Caki2 (cell line): Measurements from ENCODE around the gene CLRN3. TPM values are rescaled to one million over a fixed set of nuclear protein-coding genes. Genes with fewer than 3 reads are reported as not detected.

ENCODE experiments used
- DNase-seq: peaks from one replicate; pipeline ENCODE4 v3.0.0-alpha.2; 2015; ENCODE audit warnings: low read depth
- in situ Hi-C: cut with HindIII; loops from 2 replicates; pipeline ENCODE4 v1.10.0; 2016; ENCODE audit warnings: low sequenced_read_pairs, low pct_unique_long_range_greater_than_20kb, mixed read lengths
- total RNA-seq: library from RNA; depleted of rRNA; stranded (reverse); fragments of >200 nt; shearing (Covaris generic); gene quantifications from 2 replicates; pipeline ENCODE4 v1.2.3, GENCODE V29; 2014; ENCODE audit warnings: low replicate concordance

Gene CLRN3
- total RNA-seq, 1 experiment from 2014 or later = not detected

DNA sequence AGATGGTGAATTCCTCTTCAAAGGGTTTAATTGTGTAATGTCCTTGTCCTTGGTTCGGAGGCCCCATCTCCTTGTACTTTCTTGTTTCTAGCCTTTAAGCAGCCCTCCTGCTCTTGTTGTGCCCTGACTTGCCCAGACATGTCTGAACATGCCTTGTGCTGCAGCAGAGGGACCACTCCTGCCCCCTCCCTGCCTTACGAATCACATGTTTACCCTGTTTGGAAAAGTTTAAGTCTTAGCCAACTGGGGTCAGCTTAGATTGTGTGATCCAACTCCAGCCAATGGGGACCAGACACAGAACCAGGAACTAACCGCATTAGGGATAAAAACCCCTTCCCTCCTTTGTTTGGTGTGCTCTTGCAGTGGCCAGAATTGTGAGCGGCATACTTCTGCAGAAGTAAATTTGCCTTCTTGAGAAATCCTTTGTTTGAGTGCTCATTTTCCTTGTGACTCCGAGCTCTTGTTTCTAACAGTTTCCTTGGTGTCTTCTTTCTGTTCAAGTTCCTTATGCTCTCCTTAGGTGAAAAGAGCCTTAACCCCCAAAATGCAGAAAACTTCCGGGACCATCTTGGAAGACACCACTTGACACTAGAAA lies 29.4 kb downstream of the CLRN3 start:
- in situ Hi-C loops = no loop called here
- DNase-seq = peak; percentile 18

DNA sequence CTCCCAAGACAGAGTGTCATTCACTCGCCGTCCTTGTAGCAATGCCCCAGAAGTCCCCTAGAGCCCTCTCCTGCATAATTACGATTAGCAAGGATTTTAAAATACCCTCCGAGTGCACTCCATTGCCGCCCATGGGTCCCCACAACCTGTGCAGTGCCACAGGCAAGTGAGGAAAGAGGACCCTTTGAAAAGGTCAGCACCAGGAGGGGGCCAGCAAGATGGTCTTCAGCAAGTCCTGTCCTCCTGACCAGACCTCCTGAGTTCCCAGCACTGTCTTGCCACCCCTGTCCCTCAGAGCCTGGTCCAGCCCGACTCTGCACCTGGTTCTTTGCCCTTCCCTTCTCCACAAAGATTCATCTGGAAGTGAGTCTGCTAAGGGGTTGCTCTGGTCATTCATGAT lies 32.1 kb downstream of the CLRN3 start:
- DNase-seq = no peak
- in situ Hi-C loops = no loop called here

DNA sequence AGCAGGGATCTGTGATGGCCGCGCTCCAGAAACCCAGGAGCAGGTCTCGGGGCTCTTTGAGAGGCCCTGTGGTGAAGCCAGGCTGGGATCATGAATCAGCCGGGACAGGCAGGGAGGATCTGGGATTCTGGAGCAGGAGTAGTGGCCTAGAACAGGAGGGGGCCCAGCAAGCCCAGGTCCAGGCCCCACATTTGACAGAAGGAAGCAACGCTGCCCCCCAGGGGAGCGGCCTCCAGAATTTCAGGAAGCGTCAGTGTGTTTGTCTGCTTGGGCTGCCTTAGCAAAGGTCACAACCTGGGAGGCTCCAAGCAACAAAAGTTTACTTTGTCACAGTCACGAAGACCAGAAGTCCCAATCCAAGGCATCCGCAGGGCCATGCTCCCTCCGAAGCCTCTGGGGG lies 36.8 kb downstream of the CLRN3 start:
- in situ Hi-C loops = no loop called here
- DNase-seq = no peak

DNA sequence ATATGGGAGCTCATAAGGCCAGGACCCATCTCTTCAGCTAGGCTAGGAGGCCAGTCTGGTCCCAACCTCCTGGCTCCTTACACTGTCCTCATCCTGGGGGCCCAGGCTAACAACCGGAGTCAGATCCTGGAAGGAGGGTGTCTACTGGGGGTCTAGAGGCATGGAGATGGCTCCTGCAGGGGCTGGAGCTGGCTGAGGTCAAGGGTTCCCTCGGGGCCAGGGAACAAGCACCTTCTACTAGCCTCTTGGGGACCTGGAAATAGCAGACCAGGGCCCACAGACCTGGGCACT lies 37.2 kb downstream of the CLRN3 start:
- no peak for DNase-seq
- in situ Hi-C loops = no loop called here

DNA sequence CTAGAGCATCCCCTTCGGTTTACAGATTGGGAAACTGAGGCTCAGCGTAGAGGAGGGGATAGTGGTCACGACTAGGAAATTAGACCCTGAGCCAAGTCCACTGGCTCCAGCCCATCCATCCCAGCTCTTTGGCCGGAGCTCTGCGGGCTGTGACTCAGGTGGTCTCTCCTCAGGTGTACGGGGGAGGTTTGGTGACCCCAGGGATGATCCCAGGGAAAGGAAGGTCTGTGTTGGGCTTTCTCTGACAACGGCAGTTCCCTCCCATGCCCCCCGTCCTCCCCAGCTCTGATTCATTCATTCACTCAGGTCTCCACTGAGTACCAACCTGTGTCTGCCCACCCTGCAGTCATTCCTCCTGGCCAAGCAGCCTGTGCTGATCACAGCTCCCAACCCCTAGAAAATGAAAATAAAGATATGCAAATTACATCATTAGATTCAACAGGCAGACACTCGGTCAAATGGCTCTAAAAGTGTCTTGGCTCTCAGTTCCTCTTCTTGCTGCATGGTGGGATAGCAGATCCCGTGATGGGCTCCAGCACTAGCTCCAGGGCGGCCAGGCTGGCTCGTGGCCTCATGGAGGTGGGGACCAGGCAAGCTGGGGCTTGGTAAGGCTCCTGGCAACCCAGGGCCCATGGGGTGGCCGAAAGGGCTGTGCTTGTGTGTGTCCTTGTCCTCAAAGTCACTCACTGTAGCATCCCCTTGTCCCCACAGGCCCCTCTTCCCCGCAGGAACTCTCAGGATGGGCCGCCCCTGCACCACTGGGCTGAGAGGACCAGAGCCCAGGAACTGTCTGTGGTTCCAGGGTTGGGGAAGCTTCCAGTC lies 37.8 kb downstream of the CLRN3 start:
- in situ Hi-C loops = no loop called here
- DNase-seq = no peak

DNA sequence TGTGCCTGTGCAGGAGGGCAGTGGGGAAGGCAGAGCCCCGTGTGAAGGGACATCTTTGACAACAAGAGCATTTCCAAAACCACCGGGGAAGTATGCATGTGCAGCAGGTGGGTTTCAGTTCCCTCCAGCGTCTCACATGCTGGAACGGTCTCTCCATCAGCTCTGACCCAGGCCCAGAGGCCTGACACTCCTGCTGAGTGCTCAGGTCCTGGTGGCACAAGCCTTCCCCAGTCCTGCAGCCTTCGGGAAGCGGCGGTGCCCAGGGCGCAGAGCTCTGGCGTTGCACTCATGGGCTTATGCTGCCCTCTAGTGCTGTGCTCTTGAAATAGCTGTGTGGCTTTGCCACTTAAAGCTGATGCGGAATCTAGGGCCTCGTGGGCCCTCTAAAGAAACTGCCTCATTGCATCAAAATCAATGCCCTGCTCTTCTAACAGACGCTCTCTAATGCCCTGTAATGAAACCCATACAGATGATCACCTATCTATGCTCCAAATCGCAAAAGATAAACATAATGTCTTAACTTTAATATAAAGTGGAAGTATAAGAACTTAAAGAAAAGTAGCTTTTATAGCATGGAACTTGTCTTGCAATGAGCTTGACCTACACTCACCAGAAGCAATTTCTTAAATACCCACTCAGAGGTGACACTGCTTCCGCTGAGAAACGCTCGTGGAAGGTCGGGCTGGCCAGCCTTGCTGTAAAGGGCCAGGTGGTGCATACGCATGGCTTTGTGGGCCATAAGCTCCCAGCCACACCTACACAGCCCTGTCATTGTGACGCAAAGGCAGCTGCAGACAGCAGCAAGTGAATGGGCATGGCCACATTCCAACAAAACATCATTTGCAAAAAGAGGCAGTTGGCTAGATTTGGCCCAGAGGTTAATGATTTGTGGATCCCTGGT lies 38.6 kb downstream of the CLRN3 start:
- in situ Hi-C loops = no loop called here
- peak; percentile 31 for DNase-seq

DNA sequence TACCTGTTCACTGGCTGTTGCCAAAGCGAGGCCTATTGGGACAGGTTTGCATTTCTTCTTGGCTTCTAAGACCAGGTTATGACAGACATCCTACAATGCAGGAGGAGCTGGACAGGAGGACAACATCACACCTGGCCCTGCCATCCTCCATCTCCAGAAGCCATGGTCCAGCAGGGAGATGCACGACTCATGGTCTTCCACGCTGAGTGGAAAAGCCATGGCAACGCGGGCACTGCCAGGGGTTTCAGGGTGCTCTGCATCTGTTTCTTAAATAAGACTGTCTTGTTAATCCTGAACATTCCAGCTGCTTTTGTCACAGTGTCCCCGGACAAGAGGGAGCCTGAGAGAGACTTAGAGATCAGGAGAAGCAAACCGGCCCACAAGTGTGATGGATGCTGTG lies 40.3 kb downstream of the CLRN3 start:
- no peak for DNase-seq
- in situ Hi-C loops = no loop called here

DNA sequence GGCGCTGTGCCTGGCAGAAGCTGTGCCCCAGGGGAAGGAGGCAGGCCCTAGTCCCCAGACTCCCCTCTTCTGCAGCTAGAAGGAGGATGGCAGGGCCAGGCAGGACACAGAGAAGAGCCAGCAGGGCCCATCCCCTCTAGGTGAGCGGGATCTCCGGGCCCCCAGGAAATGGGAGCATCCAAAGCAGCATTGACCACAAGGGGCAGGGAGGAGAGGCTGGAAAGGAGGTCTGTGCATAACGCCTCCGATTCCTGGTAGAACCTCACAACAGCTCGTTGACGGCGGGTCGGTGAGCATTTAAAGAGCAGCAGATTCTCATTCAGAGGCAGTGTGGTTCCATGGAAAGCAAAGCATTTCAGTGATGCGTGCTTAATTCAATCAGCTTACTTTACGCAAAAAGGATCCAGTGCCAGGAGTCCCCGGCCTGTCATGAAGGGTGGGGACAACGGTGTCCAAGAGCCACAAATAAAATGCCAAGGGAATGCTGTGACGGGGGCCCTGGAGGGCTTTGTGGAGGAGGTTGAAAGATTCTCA lies 41.0 kb downstream of the CLRN3 start:
- no peak for DNase-seq
- in situ Hi-C loops = no loop called here

DNA sequence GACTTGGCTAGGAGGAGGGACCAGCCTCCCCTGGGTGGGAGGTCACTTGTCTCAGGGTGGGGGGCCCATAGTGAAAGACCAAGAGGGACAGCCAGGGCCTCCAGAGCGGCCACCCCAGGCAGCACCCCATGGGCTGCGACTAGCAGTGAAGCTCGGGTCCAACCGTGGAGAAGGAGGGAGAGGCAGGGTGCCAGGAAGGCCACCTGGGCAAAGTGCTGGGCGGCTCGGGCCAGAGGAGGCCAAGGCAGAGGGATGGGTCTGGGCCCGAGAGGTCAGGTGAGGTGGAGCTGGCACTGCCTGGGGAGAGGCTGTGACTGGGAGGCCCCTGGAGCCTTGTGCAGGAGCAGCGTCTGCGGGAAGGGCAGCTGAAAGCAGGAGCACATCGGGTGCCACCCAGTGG lies 41.8 kb downstream of the CLRN3 start:
- in situ Hi-C loops = no loop called here

DNA sequence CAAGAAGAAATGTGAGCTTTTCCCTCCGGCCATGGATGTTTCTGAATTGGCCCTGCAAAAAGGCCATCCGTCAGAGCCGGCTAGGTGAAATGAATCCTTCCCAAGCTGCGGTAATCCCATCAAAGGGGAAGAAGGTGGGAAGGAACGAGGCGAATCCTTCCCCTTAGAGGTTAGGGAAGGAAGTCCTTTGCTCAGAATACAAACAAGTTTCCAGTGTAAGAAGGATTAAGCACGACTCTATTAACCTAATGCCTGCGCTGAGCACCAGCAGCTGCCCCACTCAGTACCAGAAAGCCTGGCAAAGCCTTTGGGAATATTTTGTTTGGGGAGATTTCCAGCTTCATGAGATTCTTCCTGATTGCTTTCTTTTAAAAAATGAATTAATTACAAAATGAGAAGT lies 42.8 kb downstream of the CLRN3 start:
- DNase-seq = no peak
- in situ Hi-C loops = no loop called here

More for the DNA sequence above, 41.8 kb downstream of the CLRN3 start:
- no peak for DNase-seq

DNA sequence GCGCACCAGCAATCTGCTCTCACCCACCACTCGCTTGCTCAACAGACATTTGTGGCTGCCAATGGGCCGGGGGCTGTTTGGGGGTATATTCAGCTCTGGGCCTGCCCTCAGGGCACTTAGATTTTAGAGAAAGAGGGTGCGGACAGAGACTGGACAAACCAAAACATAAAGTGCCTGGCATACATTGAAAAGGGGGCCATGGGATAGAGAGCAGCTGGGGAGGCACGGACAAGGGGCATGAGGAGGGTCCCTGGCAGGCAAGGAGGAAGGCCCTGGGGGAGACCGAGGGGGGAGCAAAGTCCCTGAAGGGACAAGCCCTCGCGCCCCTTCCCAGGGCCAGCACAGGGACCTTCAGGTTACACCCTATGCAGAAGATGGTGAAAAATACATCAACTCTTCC lies 43.5 kb downstream of the CLRN3 start:
- DNase-seq = no peak
- in situ Hi-C loops = no loop called here

DNA sequence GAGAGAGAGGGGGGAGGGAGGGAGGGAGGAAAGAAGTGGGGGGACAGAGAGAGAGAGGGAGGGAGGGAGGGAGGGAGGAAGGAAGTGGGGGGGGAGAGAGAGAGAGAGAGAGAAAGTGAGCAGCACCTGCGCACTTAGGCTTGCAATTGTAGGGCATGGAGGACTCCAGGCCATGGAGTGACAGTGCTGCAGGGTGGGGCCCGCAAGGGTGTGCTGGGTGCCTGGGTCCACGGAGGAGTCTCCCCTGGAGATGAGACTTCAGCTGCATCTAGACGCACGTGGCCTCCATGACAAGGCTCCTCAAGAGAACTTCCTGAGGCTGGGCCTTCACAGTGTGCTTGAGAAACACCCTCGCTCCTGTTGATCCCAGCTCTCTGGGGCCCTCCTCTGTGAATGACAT lies 44.5 kb downstream of the CLRN3 start:
- DNase-seq = no peak
- in situ Hi-C loops = no loop called here

DNA sequence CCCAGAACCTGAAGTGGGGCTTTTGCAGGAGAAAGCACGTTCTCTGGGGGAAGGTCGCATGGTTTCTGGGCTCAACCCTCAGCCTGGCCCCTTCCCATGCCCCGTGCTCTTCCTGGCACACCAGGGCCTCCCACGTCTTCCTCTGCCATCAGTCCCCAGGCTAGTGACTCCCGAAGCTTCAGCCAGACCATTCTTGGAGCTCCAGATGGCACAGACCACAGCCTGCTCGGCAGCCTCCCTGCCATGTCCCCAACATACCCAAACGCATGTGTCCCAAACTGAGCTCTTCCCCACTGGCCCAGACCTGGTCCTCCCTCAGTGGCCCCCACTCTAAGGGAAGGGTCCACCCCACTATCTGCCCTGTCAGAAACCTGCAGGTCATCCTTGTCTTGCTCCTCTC lies 47.0 kb downstream of the CLRN3 start:
- no peak for DNase-seq
- in situ Hi-C loops = no loop called here

DNA sequence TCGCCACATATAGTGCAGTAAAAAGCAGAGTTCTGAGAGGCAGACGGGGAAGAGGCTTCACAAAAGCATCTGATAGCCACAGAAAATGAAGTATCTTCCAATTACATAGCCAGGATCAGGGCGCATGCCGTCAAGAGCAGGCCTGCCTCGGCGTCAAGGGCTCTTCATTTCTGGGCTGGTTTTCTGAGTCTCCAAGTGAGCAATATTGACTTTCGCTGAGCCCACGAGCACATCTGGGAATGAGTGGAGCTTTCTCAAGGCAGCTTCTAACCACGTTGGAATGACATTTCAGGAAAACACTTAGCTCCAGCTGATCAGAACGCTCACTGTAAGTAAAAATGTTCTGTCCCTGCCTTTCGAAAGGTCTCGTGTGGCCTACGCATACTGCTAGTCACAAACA lies 51.9 kb downstream of the CLRN3 start:
- in situ Hi-C loops = no loop called here

DNA sequence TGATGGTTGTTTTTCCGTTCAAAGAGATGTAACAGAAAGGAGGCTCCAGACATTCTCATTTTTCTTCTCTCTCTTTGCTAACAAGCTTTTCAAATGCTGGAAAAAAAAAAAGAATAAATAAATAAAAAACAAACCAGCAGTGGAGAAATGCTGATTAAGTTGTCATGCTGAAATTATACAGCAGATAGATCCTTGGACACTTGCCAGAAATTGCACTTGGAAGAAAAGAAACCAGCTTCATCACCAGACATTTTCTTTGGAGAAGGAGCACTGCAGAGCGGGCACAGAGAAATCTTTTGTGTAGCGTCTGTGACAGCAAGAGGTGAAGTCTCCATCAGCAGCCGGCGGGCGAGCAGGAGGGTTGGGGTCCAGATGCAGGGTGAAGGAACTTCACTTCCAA lies 55.8 kb downstream of the CLRN3 start:
- DNase-seq = no peak
- in situ Hi-C loops = no loop called here

More for the DNA sequence above, 51.9 kb downstream of the CLRN3 start:
- DNase-seq = no peak

DNA sequence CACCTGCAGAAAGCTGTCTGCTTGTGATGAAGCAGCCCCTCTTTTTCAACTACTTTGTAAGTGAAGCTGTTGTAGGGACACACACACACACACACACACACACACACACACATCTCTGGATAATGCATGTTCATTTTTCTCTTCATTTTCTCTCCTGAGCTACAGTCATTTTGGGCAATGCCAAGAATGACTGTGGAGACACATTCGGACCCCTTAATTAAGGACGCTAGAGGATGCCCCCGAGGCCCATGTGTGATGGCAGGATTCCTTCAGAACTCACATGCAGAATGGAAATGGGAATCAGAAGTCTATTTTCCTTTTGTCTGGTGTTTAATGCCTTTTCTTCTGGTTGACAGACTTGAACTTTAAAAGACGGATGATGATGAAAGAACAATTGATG lies 56.6 kb downstream of the CLRN3 start:
- in situ Hi-C loops = no loop called here

DNA sequence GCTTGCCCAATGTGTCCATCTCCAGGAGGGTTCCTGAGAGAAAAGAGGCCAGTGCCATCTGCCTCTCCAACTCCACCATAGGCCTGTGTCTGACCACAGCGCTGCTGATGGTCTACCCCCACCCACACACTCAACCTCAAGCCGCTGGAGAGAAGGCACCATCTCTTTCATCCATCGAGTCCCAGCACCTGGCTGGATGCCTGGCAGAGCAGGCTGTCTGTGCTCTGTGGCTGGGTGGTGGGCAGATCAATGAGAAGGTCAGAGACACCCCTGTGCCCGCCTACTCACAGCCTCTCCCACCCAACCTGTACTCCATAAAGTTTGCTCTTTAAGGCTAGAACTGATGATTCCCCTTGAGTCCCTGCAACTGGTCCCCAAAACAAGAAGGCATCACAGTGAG lies 58.0 kb downstream of the CLRN3 start:
- no peak for DNase-seq

More for the DNA sequence above, 56.6 kb downstream of the CLRN3 start:
- DNase-seq = no peak

DNA sequence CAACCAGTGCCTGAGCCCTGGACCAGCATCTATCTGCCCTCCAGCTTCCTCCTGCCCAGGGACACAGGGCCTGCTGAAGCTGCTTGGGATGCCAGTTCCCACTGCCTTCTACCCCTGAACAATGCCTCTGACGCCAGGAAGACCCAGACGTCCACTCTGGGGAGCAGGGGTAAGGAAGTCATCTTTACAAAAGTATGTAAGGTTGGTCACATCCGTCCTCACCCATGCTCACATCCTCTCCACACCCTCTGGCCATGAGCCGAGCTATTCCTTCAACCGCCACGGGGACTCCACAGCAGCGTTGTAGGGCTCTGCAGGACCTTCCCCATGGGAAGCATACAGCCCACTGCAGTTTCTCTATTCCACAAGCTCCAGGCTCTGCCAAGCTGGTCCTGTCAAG lies 58.5 kb downstream of the CLRN3 start:
- in situ Hi-C loops = no loop called here
- DNase-seq = no peak

More for the DNA sequence above, 58.0 kb downstream of the CLRN3 start:
- in situ Hi-C loops = no loop called here

DNA sequence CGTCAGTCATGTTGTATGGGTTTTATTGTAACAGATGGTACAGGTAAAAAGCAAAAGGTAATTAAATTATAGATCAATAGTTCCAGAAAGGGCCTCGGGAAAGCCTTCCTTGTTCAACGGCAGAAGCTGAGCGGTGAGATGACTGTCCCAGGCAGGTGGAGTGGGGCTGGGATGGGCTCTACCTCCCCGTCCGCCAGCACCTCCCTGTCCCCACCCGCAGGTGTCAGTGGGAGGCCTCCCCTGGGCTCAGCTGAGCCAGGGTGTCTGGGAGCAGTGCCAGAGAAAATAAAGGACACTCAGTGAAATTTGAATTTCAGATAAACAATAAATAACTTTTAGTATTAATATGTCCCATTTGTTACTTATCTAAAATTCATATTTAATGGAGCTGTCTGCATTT lies 58.9 kb downstream of the CLRN3 start:
- DNase-seq = no peak
- in situ Hi-C loops = no loop called here
